GM23338 (cell line): ENCODE measurements around the gene SRGAP1. TPM values are rescaled to one million over a fixed set of nuclear protein-coding genes. Genes with fewer than 3 reads are reported as not detected.

ENCODE experiments used
- ATAC-seq: fragments of 200-7000 bp; cut with Tn5 transposase; 3 replicates; pipeline ENCODE4 v1.9.1; 2020
- DNase-seq: peaks from one replicate; pipeline ENCODE4 v3.0.0-alpha.2; 2015; ENCODE audit warnings: low spot score
- H2AFZ ChIP-seq: fragments of 200-600 bp; sonication (generic); 2 replicates; pipeline ENCODE4 v1.8.0; 2016; ENCODE audit warnings: antibody characterized with exemption, mild to moderate bottlenecking, moderate library complexity
- H3F3A ChIP-seq: fragments of 200-600 bp; sonication (generic); replicated peaks from 2 replicates; pipeline ENCODE4 v1.8.0; 2017; ENCODE audit warnings: antibody characterized with exemption, mixed run types, low read depth
- H3K27ac ChIP-seq: fragments of 200-600 bp; sonication (generic); 2 replicates; pipeline ENCODE4 v1.6.1; 2016; ENCODE audit warnings: low read depth
- H3K27me3 ChIP-seq: fragments of 200-600 bp; sonication (generic); 2 replicates; pipeline ENCODE4 v1.8.0; 2016; ENCODE audit warnings: mild to moderate bottlenecking, mixed run types, moderate library complexity; ENCODE audit not compliant: insufficient read depth
- H3K36me3 ChIP-seq: fragments of 200-600 bp; sonication (generic); 2 replicates; pipeline ENCODE4 v1.8.0; 2016; ENCODE audit warnings: mild to moderate bottlenecking; ENCODE audit not compliant: insufficient read depth
- H3K4me1 ChIP-seq: fragments of 200-600 bp; sonication (generic); 2 replicates; pipeline ENCODE4 v1.8.0; 2016; ENCODE audit warnings: mild to moderate bottlenecking, moderate library complexity; ENCODE audit not compliant: insufficient read depth
- H3K4me2 ChIP-seq: fragments of 200-600 bp; sonication (generic); 2 replicates; pipeline ENCODE4 v1.7.1; 2017; ENCODE audit warnings: mixed run types
- H3K4me3 ChIP-seq: fragments of 200-600 bp; sonication (generic); 2 replicates; pipeline ENCODE4 v1.6.1; 2016; ENCODE audit warnings: mixed run types
- H3K79me2 ChIP-seq: fragments of 200-600 bp; sonication (generic); replicated peaks from 2 replicates; pipeline ENCODE4 v1.8.0; 2017; ENCODE audit warnings: mild to moderate bottlenecking; ENCODE audit not compliant: insufficient read depth
- H3K9me2 ChIP-seq: fragments of 200-600 bp; sonication (generic); 2 replicates; pipeline ENCODE4 v1.8.0; 2017; ENCODE audit not compliant: insufficient read depth
- H4K20me1 ChIP-seq: fragments of 200-600 bp; sonication (generic); replicated peaks from 2 replicates; pipeline ENCODE4 v1.8.0; 2017; ENCODE audit warnings: mild to moderate bottlenecking; ENCODE audit not compliant: insufficient read depth
- H3K27ac Mint-ChIP-seq: 2 replicates; pipeline ENCODE4 v1.8.0; 2020; ENCODE audit warnings: inconsistent platforms, mild to moderate bottlenecking, moderate library complexity, mixed read lengths
- H3K27me3 Mint-ChIP-seq: 3 replicates; pipeline ENCODE4 v1.8.0; 2022; ENCODE audit warnings: low read depth, mild to moderate bottlenecking, moderate library complexity, mixed read lengths, inconsistent platforms; ENCODE audit not compliant: insufficient read depth, poor library complexity
- H3K36me3 Mint-ChIP-seq: 3 replicates; pipeline ENCODE4 v1.8.0; 2021; ENCODE audit warnings: low read depth, mild to moderate bottlenecking, inconsistent platforms, moderate library complexity, mixed read lengths
- H3K4me1 Mint-ChIP-seq: 3 replicates; pipeline ENCODE4 v1.8.0; 2020; ENCODE audit warnings: mild to moderate bottlenecking, inconsistent platforms, mixed read lengths
- H3K4me3 Mint-ChIP-seq: 3 replicates; pipeline ENCODE4 v1.8.0; 2021; ENCODE audit warnings: moderate library complexity, mild to moderate bottlenecking, inconsistent platforms, mixed read lengths
- H3K9me3 Mint-ChIP-seq: 3 replicates; pipeline ENCODE4 v1.8.0; 2020; ENCODE audit warnings: moderate library complexity, mild to moderate bottlenecking, inconsistent platforms, mixed read lengths
- CREB1 ChIP-seq: fragments of 250-450 bp; sonication (Bioruptor Pico); IDR thresholded peaks from 2 replicates; pipeline ENCODE4 v1.5.0; 2020; ENCODE audit warnings: low read depth, mild to moderate bottlenecking, moderate library complexity
- CTCF ChIP-seq, 2 experiments: fragments of 200-600 bp in 1 of 2; sonication (generic) in 1 of 2; conservative IDR thresholded peaks; 2 replicates each; pipeline versions ENCODE4 v1.5.1 to v1.6.1; 2016 to 2017; ENCODE audit warnings: antibody characterized with exemption in 2 of 2, low read depth in 2 of 2, mild to moderate bottlenecking in 2 of 2, moderate library complexity in 1 of 2
- ETS1 ChIP-seq: IDR thresholded peaks from 2 replicates; pipeline ENCODE4 v1.6.1; 2016; ENCODE audit warnings: antibody characterized with exemption
- EZH2 ChIP-seq: fragments of 200-600 bp; sonication (generic); IDR thresholded peaks from one replicate; pipeline ENCODE4 v1.8.0; 2017; ENCODE audit warnings: antibody characterized with exemption, mild to moderate bottlenecking, low read depth; ENCODE audit not compliant: unreplicated experiment
- EZH2phosphoT487 ChIP-seq: fragments of 200-600 bp; sonication (generic); IDR thresholded peaks from one replicate; pipeline ENCODE4 v1.8.1; 2018; ENCODE audit warnings: antibody characterized with exemption; ENCODE audit not compliant: unreplicated experiment
- JUNB ChIP-seq: IDR thresholded peaks from one replicate; pipeline ENCODE4 v1.6.1; 2016; ENCODE audit warnings: antibody characterized with exemption; ENCODE audit not compliant: unreplicated experiment
- NANOG ChIP-seq: IDR thresholded peaks from 2 replicates; pipeline ENCODE4 v1.6.1; 2016; ENCODE audit warnings: antibody characterized with exemption, borderline replicate concordance
- POLR2AphosphoS5 ChIP-seq: IDR thresholded peaks from 2 replicates; pipeline ENCODE4 v1.6.1; 2016; ENCODE audit warnings: antibody characterized with exemption, low read depth
- REST ChIP-seq: IDR thresholded peaks from one replicate; pipeline ENCODE4 v1.6.1; 2018; ENCODE audit warnings: antibody characterized with exemption; ENCODE audit not compliant: unreplicated experiment
- STAT1 ChIP-seq: IDR thresholded peaks from one replicate; pipeline ENCODE4 v1.6.1; 2016; ENCODE audit warnings: antibody characterized with exemption; ENCODE audit not compliant: unreplicated experiment
- ZNF114 ChIP-seq: fragments of 250-450 bp; sonication (Bioruptor Pico); IDR thresholded peaks from 2 replicates; pipeline ENCODE4 v1.5.0; 2020; ENCODE audit warnings: mild to moderate bottlenecking, moderate library complexity
- ZNF331 ChIP-seq: fragments of 250-450 bp; sonication (Bioruptor Pico); IDR thresholded peaks from 2 replicates; pipeline ENCODE4 v1.5.0; 2020; ENCODE audit warnings: low read depth, mild to moderate bottlenecking, moderate library complexity
- ZNF462 ChIP-seq: fragments of 250-450 bp; sonication (Bioruptor Pico); IDR thresholded peaks from 2 replicates; pipeline ENCODE4 v1.5.0; 2020; ENCODE audit warnings: mild to moderate bottlenecking, moderate library complexity
- polyA plus RNA-seq: library from polyadenylated mRNA; unstranded; fragments of >200 nt; fragmentation: Nextera tagmentation; extraction: Ambion mirVana; gene quantifications from 2 replicates; pipeline ENCODE4 v1.2.1, GENCODE V29; 2016
- total RNA-seq: library from RNA; depleted of rRNA; stranded (reverse); fragments of >200 nt; shearing (Covaris generic); gene quantifications from 2 replicates; pipeline ENCODE4 v1.2.3, GENCODE V29; 2014

Gene SRGAP1
- total and polyA plus RNA-seq, 2 experiments from 2014 or later, result 6.1 to 8.1 TPM

GRCh38 chr12:64192644-64193444, 348.3 kb downstream of the SRGAP1 start:
- peaks cover 22% of the 10 kb centered on the region for H3K36me3 Mint-ChIP-seq
- H3K4me3 Mint-ChIP-seq, result no peak overlapping the region
- no peaks in the 10 kb centered on the region for H3K4me1 Mint-ChIP-seq
- TF ChIP-seq ZNF114 (CRISPR knock-in tag) (no peak), CREB1 (CRISPR knock-in tag) (no peak), REST (no peak), ZNF331 (CRISPR knock-in tag) (no peak), EZH2phosphoT487 (no peak), ZNF462 (CRISPR knock-in tag) (no peak), JUNB (no peak), CTCF (conservative IDR thresholded peaks at IDR 0.05; ENCODE audit: low read depth in 2 of 2) (no peak), POLR2AphosphoS5 (no peak), STAT1 (no peak), NANOG (no peak), ETS1 (no peak), EZH2 (no peak)
- Histone ChIP-seq H3K9me2 (no peaks in the 10 kb centered on the region), H3K4me2 (no peak overlapping the region), H2AFZ (no peak overlapping the region), H3K79me2 (no peaks in the 10 kb centered on the region), H3K4me1 (no peaks in the 10 kb centered on the region), H3K27ac (no peak overlapping the region), H4K20me1 (no peaks in the 10 kb centered on the region; the same call in 1 of the 2 replicates), H3F3A (no peaks in the 10 kb centered on the region), H3K27me3 (no peaks in the 10 kb centered on the region), H3K4me3 (no peak overlapping the region), H3K36me3 (no peaks in the 10 kb centered on the region)
- DNase-seq (no peak), ATAC-seq (no peak)
- H3K9me3 Mint-ChIP-seq, result no peaks in the 10 kb centered on the region; the same call in 2 of the 3 replicates
- no peak overlapping the region for H3K27ac Mint-ChIP-seq
- H3K27me3 Mint-ChIP-seq, result peaks cover 2% of the 10 kb centered on the region
